ENCODE data around the gene PPP2R2D. TPM values are rescaled to one million over a fixed set of nuclear protein-coding genes. Genes with fewer than 3 reads are reported as not detected.

PPP2R2D gene
- total RNA-seq, 1 experiment from 2014 or later, result 35.1 TPM

DNA sequence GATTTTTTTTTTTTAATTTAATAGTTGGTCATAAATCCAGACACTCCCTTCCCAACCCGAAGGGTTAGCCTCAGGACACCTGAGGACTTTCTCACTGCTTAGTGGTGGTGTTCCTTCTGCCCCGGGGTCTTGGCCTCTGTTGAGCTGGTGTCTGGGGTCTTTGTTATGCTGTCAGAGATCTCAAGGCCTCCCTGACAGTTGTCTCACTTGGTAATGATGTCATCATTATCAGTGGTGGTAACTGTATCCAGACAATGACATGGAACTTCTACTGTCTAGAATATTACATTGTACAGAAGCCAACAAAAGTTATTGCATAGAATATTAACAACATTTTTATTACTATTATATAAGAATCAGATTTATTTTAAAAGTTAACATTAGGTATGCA, 32.9 kb downstream of the PPP2R2D start:
- Histone ChIP-seq H3K4me1 (ENCODE audit: insufficient read depth, low read length) (peaks cover 5% of the 10 kb centered on the region; the same call in 1 of the 2 replicates), H2BK12ac (ENCODE audit: insufficient read length, low read depth, low read length) (no peak overlapping the region), H3K23me2 (ENCODE audit: insufficient read length, low read depth, low read length, poor library complexity, severe bottlenecking) (no peaks in the 10 kb centered on the region), H3K14ac (ENCODE audit: insufficient read depth, low read length) (no peak overlapping the region), H4K91ac (ENCODE audit: insufficient read length, low read depth, low read length) (no peak overlapping the region), H4K20me1 (ENCODE audit: control insufficient read depth, insufficient read depth, insufficient read length) (peaks cover 8% of the 10 kb centered on the region), H3K4me2 (ENCODE audit: insufficient read depth, insufficient read length, low read length) (no peak overlapping the region), H2BK5ac (ENCODE audit: insufficient read length, low read length) (no peak overlapping the region), H2BK15ac (ENCODE audit: low read depth, low read length) (no peak overlapping the region), H3K4ac (ENCODE audit: low read depth, low read length) (no peak overlapping the region), H2BK20ac (ENCODE audit: low read depth, low read length, poor library complexity, severe bottlenecking) (no peak overlapping the region), H3K79me2 (ENCODE audit: insufficient read depth, low read length) (peaks cover 24% of the 10 kb centered on the region; the same call in 1 of the 2 replicates), H3K27ac (ENCODE audit: insufficient read length, low read depth, low read length) (no peak overlapping the region), H2BK120ac (ENCODE audit: low read depth, low read length, poor library complexity, severe bottlenecking) (no peak overlapping the region), H4K5ac (ENCODE audit: insufficient read length, low read depth, low read length) (no peak overlapping the region), H3K56ac (ENCODE audit: insufficient read length, low read depth, low read length) (no peak overlapping the region), H3K23ac (ENCODE audit: insufficient read length, low read depth, low read length) (no peak overlapping the region), H3K9me3 (ENCODE audit: control insufficient read depth, low read depth, low read length) (no peaks in the 10 kb centered on the region), H2AFZ (ENCODE audit: low read length) (no peak overlapping the region), H3K9ac (ENCODE audit: extremely low read depth, insufficient read length, low read length) (no peak overlapping the region), H2AK5ac (ENCODE audit: insufficient read length, low read length) (no peak overlapping the region), H3K18ac (ENCODE audit: insufficient read length, low read depth, low read length) (no peak overlapping the region), H3K79me1 (ENCODE audit: insufficient read depth, low read depth, low read length, poor library complexity, severe bottlenecking) (peaks cover 30% of the 10 kb centered on the region), H3T11ph (ENCODE audit: low read length) (no peak overlapping the region), H4K8ac (replicated peaks; ENCODE audit: insufficient read length, low read depth, low read length) (no peak overlapping the region), H3K27me3 (ENCODE audit: insufficient read depth, low read length) (no peaks in the 10 kb centered on the region)
- WGBS (ENCODE audit: extremely low coverage, insufficient read length, low lambda C conversion rate), result no CpG with 5 or more reads among the region's 2 CpGs
- H3K36me3 Mint-ChIP-seq (ENCODE audit: insufficient read depth in 1 of 3, low read depth in 3 of 3), result peaks cover 14 to 33% (median 27%) of the 10 kb centered on the region in 3 experiments; a peak in 6 of 7 replicates
- no peaks in the 10 kb centered on the region for H3K27me3 Mint-ChIP-seq (ENCODE audit: low read depth)
- H3K27ac Mint-ChIP-seq, result no peak overlapping the region
- H3K4me3 Mint-ChIP-seq, result no peak overlapping the region
- TF ChIP-seq, protein P1, sequence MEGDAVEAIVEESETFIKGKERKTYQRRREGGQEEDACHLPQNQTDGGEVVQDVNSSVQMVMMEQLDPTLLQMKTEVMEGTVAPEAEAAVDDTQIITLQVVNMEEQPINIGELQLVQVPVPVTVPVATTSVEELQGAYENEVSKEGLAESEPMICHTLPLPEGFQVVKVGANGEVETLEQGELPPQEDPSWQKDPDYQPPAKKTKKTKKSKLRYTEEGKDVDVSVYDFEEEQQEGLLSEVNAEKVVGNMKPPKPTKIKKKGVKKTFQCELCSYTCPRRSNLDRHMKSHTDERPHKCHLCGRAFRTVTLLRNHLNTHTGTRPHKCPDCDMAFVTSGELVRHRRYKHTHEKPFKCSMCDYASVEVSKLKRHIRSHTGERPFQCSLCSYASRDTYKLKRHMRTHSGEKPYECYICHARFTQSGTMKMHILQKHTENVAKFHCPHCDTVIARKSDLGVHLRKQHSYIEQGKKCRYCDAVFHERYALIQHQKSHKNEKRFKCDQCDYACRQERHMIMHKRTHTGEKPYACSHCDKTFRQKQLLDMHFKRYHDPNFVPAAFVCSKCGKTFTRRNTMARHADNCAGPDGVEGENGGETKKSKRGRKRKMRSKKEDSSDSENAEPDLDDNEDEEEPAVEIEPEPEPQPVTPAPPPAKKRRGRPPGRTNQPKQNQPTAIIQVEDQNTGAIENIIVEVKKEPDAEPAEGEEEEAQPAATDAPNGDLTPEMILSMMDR (conservative IDR thresholded peaks at IDR 0.05), result no peak
- H3K9me3 Mint-ChIP-seq, result no peaks in the 10 kb centered on the region; a peak in 1 of 5 replicates
- H3K4me1 Mint-ChIP-seq, result peaks cover 29 to 34% of the 10 kb centered on the region in 2 experiments
- DNase-seq, result no peak
